GM19468 (cell line): Measurements from ENCODE around the gene ROBO1.
"Not testable (repeated sequence)": the region's sequence is repeated elsewhere in the genome, so short reads cannot be mapped to it uniquely, and the experiment has no call there.

Experiments used
- ATAC-seq: cut with Tn5 transposase; IDR thresholded peaks from one replicate; pipeline ENCODE4 v1.9.1; 2021; ENCODE audit warnings: mild to moderate bottlenecking, moderate library complexity, moderate number of reproducible peaks; ENCODE audit not compliant: unreplicated experiment; ENCODE audit errors: extremely low read depth

Gene ROBO1

GRCh38 chr3:79767905-79768267 is at the start of gene ROBO1:
Gene ROBO1, minus strand, starts transcription at chr3:79767998.
- no peak for ATAC-seq

GRCh38 chr3:79817224-79817623 is 49.4 kb upstream of the ROBO1 start:
- ATAC-seq: no peak

GRCh38 chr3:79815478-79815877 is 47.7 kb upstream of the ROBO1 start:
- ATAC-seq: no peak

GRCh38 chr3:79810581-79810980 is 42.8 kb upstream of the ROBO1 start:
- ATAC-seq: no peak

- ATAC-seq: no peak
These were observed 42.3 kb upstream of the ROBO1 start for GRCh38 chr3:79810092-79810491.

- ATAC-seq: no peak
These were observed 41.3 kb upstream of the ROBO1 start for GRCh38 chr3:79809106-79809505.

- no peak for ATAC-seq
These were observed 40.7 kb upstream of the ROBO1 start for GRCh38 chr3:79808515-79808914.

GRCh38 chr3:79790177-79790576 is 22.4 kb upstream of the ROBO1 start:
- not testable (repeated sequence) for ATAC-seq

GRCh38 chr3:79773291-79773690 is 5.5 kb upstream of the ROBO1 start:
- no peak for ATAC-seq

GRCh38 chr3:79769229-79769628 is 1.4 kb upstream of the ROBO1 start:
- no peak for ATAC-seq

GRCh38 chr3:79767194-79767904 is 449 bp downstream of the ROBO1 start:
- no peak for ATAC-seq

- ATAC-seq: no peak
These were observed 1.2 kb downstream of the ROBO1 start for GRCh38 chr3:79766496-79767193.

GRCh38 chr3:79765911-79766310 is 1.9 kb downstream of the ROBO1 start:
- ATAC-seq: no peak

- ATAC-seq: no peak
These were observed 6.4 kb downstream of the ROBO1 start for GRCh38 chr3:79761441-79761840.

- no peak for ATAC-seq
These were observed 16.1 kb downstream of the ROBO1 start for GRCh38 chr3:79751703-79752102.

- ATAC-seq: no peak
These were observed 30.3 kb downstream of the ROBO1 start for GRCh38 chr3:79737530-79737929.

GRCh38 chr3:79729096-79729495 is 38.7 kb downstream of the ROBO1 start:
- ATAC-seq: no peak

GRCh38 chr3:79726786-79727185 is 41.0 kb downstream of the ROBO1 start:
- ATAC-seq: no peak

GRCh38 chr3:79724206-79724605 is 43.6 kb downstream of the ROBO1 start:
- no peak for ATAC-seq

GRCh38 chr3:79690072-79690471 is 77.7 kb downstream of the ROBO1 start:
- no peak for ATAC-seq

GRCh38 chr3:79685108-79685507 is 82.7 kb downstream of the ROBO1 start:
- ATAC-seq: no peak

- no peak for ATAC-seq
These were observed 83.8 kb downstream of the ROBO1 start for GRCh38 chr3:79684041-79684440.
